Neural crest cell (in vitro differentiated cells): ENCODE data around the gene ATP5PB. TPM values are rescaled to one million over a fixed set of nuclear protein-coding genes. Genes with fewer than 3 reads are reported as not detected.
A peak's percentile ranks its signal among the peaks of the same experiment; 100 is the strongest.

Experiments
- DNase-seq: peaks from one replicate; pipeline ENCODE4 v3.0.0; 2021; ENCODE audit warnings: low read depth, mixed read lengths, low spot score
- H3K27ac Mint-ChIP-seq: one replicate; pipeline ENCODE4 v1.8.0; 2021; ENCODE audit warnings: mild to moderate bottlenecking, mixed read lengths; ENCODE audit not compliant: unreplicated experiment
- H3K27me3 Mint-ChIP-seq: 2 replicates; pipeline ENCODE4 v1.8.0; 2021; ENCODE audit warnings: low read depth, mild to moderate bottlenecking, mixed read lengths
- H3K36me3 Mint-ChIP-seq: 2 replicates; pipeline ENCODE4 v1.8.0; 2021; ENCODE audit warnings: low read depth, mild to moderate bottlenecking, mixed read lengths
- H3K4me1 Mint-ChIP-seq: 2 replicates; pipeline ENCODE4 v1.8.0; 2021; ENCODE audit warnings: mixed read lengths
- H3K4me3 Mint-ChIP-seq: one replicate; pipeline ENCODE4 v1.8.0; 2021; ENCODE audit warnings: mild to moderate bottlenecking, mixed read lengths
- H3K9me3 Mint-ChIP-seq: 2 replicates; pipeline ENCODE4 v1.8.0; 2021; ENCODE audit warnings: mixed read lengths
- total RNA-seq: library from RNA; stranded (reverse); gene quantifications from 2 replicates; pipeline ENCODE4 v1.2.1, GENCODE V29; 2021
- TF ChIP-seq, protein P1 (sequence below): fragments of 200-600 bp; sonication (generic); conservative IDR thresholded peaks from 2 replicates; pipeline ENCODE4 v1.5.0; 2021; ENCODE audit warnings: antibody characterized with exemption, mild to moderate bottlenecking

The ATP5PB gene
- total RNA-seq, 1 donor from 2014 or later: 240 TPM

DNA sequence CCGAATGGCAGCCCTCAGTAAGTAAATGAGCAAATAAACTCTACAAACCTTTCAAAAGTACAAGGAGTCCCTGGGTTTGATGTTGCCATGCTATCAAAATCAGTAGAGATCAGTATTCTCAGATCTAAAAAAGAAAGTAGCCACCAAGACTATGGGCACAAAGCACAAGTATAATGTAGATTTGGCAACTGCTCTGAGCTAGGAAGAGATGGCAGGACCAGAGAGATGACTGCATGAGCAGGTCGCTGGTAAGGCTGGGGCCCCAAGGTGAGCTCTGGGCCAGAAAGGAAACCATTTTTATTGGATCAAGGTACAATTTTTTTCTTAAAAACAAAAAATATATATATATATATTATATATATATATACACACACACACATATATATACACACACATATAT lies 57.3 kb downstream of the ATP5PB start:
- TF ChIP-seq, protein P1, sequence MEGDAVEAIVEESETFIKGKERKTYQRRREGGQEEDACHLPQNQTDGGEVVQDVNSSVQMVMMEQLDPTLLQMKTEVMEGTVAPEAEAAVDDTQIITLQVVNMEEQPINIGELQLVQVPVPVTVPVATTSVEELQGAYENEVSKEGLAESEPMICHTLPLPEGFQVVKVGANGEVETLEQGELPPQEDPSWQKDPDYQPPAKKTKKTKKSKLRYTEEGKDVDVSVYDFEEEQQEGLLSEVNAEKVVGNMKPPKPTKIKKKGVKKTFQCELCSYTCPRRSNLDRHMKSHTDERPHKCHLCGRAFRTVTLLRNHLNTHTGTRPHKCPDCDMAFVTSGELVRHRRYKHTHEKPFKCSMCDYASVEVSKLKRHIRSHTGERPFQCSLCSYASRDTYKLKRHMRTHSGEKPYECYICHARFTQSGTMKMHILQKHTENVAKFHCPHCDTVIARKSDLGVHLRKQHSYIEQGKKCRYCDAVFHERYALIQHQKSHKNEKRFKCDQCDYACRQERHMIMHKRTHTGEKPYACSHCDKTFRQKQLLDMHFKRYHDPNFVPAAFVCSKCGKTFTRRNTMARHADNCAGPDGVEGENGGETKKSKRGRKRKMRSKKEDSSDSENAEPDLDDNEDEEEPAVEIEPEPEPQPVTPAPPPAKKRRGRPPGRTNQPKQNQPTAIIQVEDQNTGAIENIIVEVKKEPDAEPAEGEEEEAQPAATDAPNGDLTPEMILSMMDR: no peak

DNA sequence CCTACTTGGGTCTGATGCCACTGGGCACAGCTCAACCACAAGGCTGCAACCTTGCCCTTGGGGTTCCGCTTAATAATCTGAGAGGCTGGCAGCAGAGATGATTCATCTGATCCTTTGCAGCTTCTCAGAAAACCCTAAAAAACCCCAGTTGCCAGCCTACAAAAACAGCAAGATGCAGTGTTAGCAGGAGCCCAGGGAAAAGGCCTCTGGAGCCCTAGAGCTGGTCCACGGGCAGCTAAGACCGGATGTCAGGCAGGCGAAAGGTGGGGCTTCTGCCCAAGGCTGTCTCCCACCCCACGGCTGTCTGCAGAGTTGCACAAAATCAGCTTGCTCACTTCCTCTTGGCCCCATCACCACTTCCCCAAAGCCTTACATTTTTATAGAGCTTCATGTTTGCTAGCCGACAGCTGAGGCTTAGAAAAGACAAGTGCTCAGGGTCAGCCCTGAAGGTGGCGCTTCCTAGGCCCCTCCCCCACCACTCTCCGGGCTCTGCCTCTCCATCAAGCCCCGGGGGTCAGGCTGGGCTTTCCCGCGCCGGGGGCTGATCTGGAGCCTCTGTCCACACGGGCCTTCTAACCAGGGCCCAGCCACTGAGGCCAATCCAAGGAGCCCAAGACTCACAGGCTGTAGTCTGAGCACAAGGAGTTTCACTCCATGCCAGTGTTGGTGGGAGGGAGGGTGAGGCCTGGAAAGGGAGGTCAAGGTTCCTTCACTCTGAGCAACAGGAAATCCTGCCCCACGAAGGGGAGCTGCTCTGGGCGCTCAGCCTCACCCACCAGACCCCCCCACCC lies 58.3 kb downstream of the ATP5PB start:
- TF ChIP-seq, protein P1: no peak
- no peaks in the 10 kb centered on the region for H3K9me3 Mint-ChIP-seq
- H3K27me3 Mint-ChIP-seq: no peaks in the 10 kb centered on the region
- H3K4me3 Mint-ChIP-seq: peak overlapping the region; percentile 45
- peaks cover 11% of the 10 kb centered on the region for H3K4me1 Mint-ChIP-seq
- H3K36me3 Mint-ChIP-seq: no peaks in the 10 kb centered on the region
- peak overlapping the region; percentile 95 for H3K27ac Mint-ChIP-seq
- DNase-seq: peak; percentile 75

More for the DNA sequence above, 57.3 kb downstream of the ATP5PB start:
- Mint-ChIP-seq H3K36me3 (no peaks in the 10 kb centered on the region), H3K4me1 (peaks cover 11% of the 10 kb centered on the region), H3K9me3 (no peaks in the 10 kb centered on the region), H3K27me3 (no peaks in the 10 kb centered on the region), H3K27ac (no peak overlapping the region), H3K4me3 (no peak overlapping the region)
- no peak for DNase-seq

DNA sequence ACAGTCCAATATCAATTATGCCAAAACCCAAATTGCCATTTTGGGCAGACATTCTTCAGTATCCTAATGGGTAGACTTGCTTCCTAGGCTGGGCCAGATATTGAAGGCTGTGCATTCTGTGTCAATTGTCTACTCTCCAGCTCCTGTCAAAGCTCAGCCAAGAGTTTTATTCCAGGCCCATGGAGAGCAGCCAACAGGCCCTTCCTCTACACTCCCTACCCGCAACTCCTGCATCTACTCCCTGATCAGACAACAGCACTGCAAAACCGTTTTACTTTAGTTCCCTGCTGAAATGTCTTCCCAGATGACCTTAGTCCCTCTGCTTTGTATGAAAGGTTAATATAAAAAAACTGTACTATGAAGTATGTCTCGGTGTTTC lies 60.7 kb downstream of the ATP5PB start:
- H3K36me3 Mint-ChIP-seq: no peaks in the 10 kb centered on the region
- no peaks in the 10 kb centered on the region for H3K27me3 Mint-ChIP-seq
- H3K9me3 Mint-ChIP-seq: no peaks in the 10 kb centered on the region
- TF ChIP-seq, protein P1: no peak
- H3K27ac Mint-ChIP-seq: no peak overlapping the region
- no peak for DNase-seq
- H3K4me1 Mint-ChIP-seq: peaks cover 25% of the 10 kb centered on the region
- no peak overlapping the region for H3K4me3 Mint-ChIP-seq

DNA sequence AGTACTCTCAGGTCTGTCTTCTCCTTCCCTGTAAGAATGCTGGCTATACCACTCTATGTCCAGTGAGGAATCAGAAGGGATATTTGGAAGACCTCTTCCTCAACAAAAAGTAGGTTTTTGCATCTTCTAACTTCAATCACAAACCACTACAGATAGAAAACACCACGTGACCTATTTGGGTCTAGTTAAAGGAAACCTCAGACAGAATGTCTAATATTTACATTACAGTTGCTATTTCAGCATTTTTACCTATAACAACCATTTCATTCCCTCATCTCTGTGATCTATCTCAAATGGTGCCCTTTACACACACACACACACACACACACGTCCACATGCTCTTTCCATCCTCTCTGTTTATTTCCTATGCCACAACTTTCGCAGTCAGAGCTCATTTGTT lies 62.1 kb downstream of the ATP5PB start:
- Mint-ChIP-seq H3K27me3 (no peaks in the 10 kb centered on the region), H3K9me3 (no peaks in the 10 kb centered on the region), H3K4me3 (no peak overlapping the region), H3K27ac (no peak overlapping the region), H3K36me3 (no peaks in the 10 kb centered on the region), H3K4me1 (peaks cover 25% of the 10 kb centered on the region)
- TF ChIP-seq, protein P1: no peak
- no peak for DNase-seq

Other genes starting within 250 kb of the ATP5PB start
- gene DENND2D, start 248.8 kb upstream of the ATP5PB start, total RNA-seq: not detected in 2 replicates
- gene CHI3L2, start 221.8 kb upstream of the ATP5PB start, total RNA-seq: not detected in 2 replicates
- gene CHIA, start 158.6 kb upstream of the ATP5PB start, total RNA-seq: not detected in 2 replicates
- gene OVGP1, start 21.7 kb upstream of the ATP5PB start, total RNA-seq: 1.0 and 1.3 TPM in 2 replicates
- 54.6 and 58.7 TPM in 2 replicates for gene WDR77, start 208 bp upstream of the ATP5PB start, total RNA-seq
- gene C1orf162, start 24.5 kb downstream of the ATP5PB start, total RNA-seq: 0.61 and 0.96 TPM in 2 replicates
- gene ADORA3, start 54.2 kb downstream of the ATP5PB start, total RNA-seq: not detected in 2 replicates
- gene TMIGD3, start 54.2 kb downstream of the ATP5PB start, total RNA-seq: not detected in 2 replicates
- gene RAP1A, start 170.3 kb downstream of the ATP5PB start, total RNA-seq: 32.5 and 34.0 TPM in 2 replicates